GM12878 (cell line): Measurements from ENCODE around the gene TCF23. TPM values are rescaled to one million over a fixed set of nuclear protein-coding genes. Genes with fewer than 3 reads are reported as not detected.

ENCODE experiments used
- ATAC-seq: fragments of 200-7000 bp; cut with Tn5 transposase; 3 replicates; pipeline ENCODE4 v1.9.1; 2020; ENCODE audit warnings: mild to moderate bottlenecking, moderate library complexity
- BruUV-seq: library from RNA; stranded (reverse); fragments of 400-500 nt; replicated peaks from 2 replicates; lab custom pipeline; 2021; lab: Mats Ljungman, UMichigan
- CTCF ChIA-PET: fragments of 300-600 bp; sonication (Branson Sonifier 250); formaldehyde crosslinking; extraction: SDS; loops from one replicate; lab custom pipeline; 2021; ENCODE audit warnings: inconsistent platforms; lab: Yijun Ruan, JAX
- POLR2A ChIA-PET: fragments of 350-600 bp; formaldehyde crosslinking; extraction: SDS; loops from one replicate; lab custom pipeline; 2021; ENCODE audit warnings: inconsistent platforms; lab: Charles Lee
- RAD21 ChIA-PET: fragments of 300-600 bp; sonication (Branson Sonifier 250); formaldehyde crosslinking; loops from one replicate; lab custom pipeline; 2023; ENCODE audit warnings: antibody characterized with exemption; ENCODE audit not compliant: unreplicated experiment; lab: Charles Lee
- SMC1A ChIA-PET: fragments of 300-600 bp; sonication (Branson Sonifier 250); formaldehyde crosslinking; loops from one replicate; lab custom pipeline; 2023; ENCODE audit not compliant: unreplicated experiment, uncharacterized antibody; lab: Charles Lee
- DNase-seq: peaks from one replicate; pipeline ENCODE4 v3.0.0-alpha.2; 2011; ENCODE audit warnings: low read depth, low spot score
- FAIRE-seq: peaks from 3 replicates; lab custom pipeline; 2011; peaks lifted over from hg19 to GRCh38; lab: Jason Lieb, UNC
- H2AFZ ChIP-seq: 2 replicates; pipeline ENCODE4 v1.6.0; 2011; ENCODE audit warnings: low read depth, low read length, control low read depth; ENCODE audit not compliant: control insufficient read depth
- H3K27ac ChIP-seq: 2 replicates; pipeline ENCODE4 v1.5.1; 2011; ENCODE audit warnings: control low read depth; ENCODE audit not compliant: control insufficient read depth, insufficient read depth
- H3K27me3 ChIP-seq, 2 experiments: replicated peaks in 1 of 2; 2 replicates each; pipeline versions ENCODE4 v1.6.0 to v1.6.1; 2011; ENCODE audit warnings: low read length in 1 of 2; ENCODE audit not compliant: control insufficient read depth in 2 of 2, insufficient read depth in 2 of 2
- H3K36me3 ChIP-seq, 2 experiments: 2 replicates each; pipeline ENCODE4 v1.5.1; 2011; ENCODE audit warnings: low read length in 1 of 2; ENCODE audit not compliant: control insufficient read depth in 2 of 2, insufficient read depth in 2 of 2
- H3K4me1 ChIP-seq: 2 replicates; pipeline ENCODE4 v1.6.1; 2011; ENCODE audit warnings: mild to moderate bottlenecking, low read length, moderate library complexity, mixed read lengths; ENCODE audit not compliant: control insufficient read depth, insufficient read depth
- H3K4me2 ChIP-seq: 2 replicates; pipeline ENCODE4 v1.6.0; 2011; ENCODE audit warnings: control low read depth; ENCODE audit not compliant: control insufficient read depth, insufficient read depth
- H3K4me3 ChIP-seq: fragments of 200-600 bp; sonication (generic); 2 replicates; pipeline ENCODE4 v1.5.1; 2016
- H3K79me2 ChIP-seq: 2 replicates; pipeline ENCODE4 v1.6.0; 2011; ENCODE audit warnings: low read length; ENCODE audit not compliant: control insufficient read depth, insufficient read depth
- H3K9ac ChIP-seq: 2 replicates; pipeline ENCODE4 v1.8.0; 2011; ENCODE audit warnings: low read length, control low read depth, mixed read lengths; ENCODE audit not compliant: control insufficient read depth, insufficient read depth
- H3K9me3 ChIP-seq: replicated peaks from 3 replicates; pipeline ENCODE4 v1.5.1; 2011; ENCODE audit warnings: mild to moderate bottlenecking, low read length; ENCODE audit not compliant: control insufficient read depth, insufficient read depth
- H4K20me1 ChIP-seq: 2 replicates; pipeline ENCODE4 v1.6.0; 2011; ENCODE audit not compliant: control insufficient read depth, insufficient read depth
- CEBPB ChIP-seq, 2 experiments: fragments of 150-350 bp in 1 of 2; IDR thresholded peaks; 2 replicates each; pipeline ENCODE4 v1.6.1; 2012 to 2014; ENCODE audit warnings: low read depth in 2 of 2, low read length in 2 of 2, borderline replicate concordance in 1 of 2, inconsistent platforms in 1 of 2
- ESRRA ChIP-seq: IDR thresholded peaks from 2 replicates; pipeline ENCODE4 v1.6.1; 2012; ENCODE audit warnings: mild to moderate bottlenecking, low read length, improper control_type of control experiment
- SMAD5 ChIP-seq: IDR thresholded peaks from 2 replicates; pipeline ENCODE4 v1.6.1; 2016; ENCODE audit warnings: antibody characterized with exemption, low read depth
- ZNF24 ChIP-seq: fragments of 450-650 bp; IDR thresholded peaks from 2 replicates; pipeline ENCODE4 v1.6.1; 2017; ENCODE audit warnings: antibody characterized with exemption, mild to moderate bottlenecking
- WGBS: methylation state at CpG from one replicate; pipeline ENCODE4 v1.1.6; 2016; ENCODE audit warnings: low lambda C conversion rate; ENCODE audit not compliant: insufficient replicate concordance, insufficient coverage; ENCODE audit errors: missing lambda C conversion rate; 5-methylcytosine and 5-hydroxymethylcytosine counted together
- in situ Hi-C: fragments of 300-500 bp; cut with MboI; formaldehyde crosslinking; loops from 9 replicates; pipeline ENCODE4 v1.14.3; 2018; ENCODE audit warnings: mixed read lengths
- intact Hi-C: fragments of 100-400 bp; cut with micrococcal nuclease; formaldehyde crosslinking; loops from one replicate; pipeline ENCODE4 v1.14.2; 2022; ENCODE audit not compliant: unreplicated experiment
- polyA plus RNA-seq, 11 experiments: library from polyadenylated mRNA; depleted of rRNA in 4 of 11; unstranded in 6 of 11; stranded (reverse) in 5 of 11; fragments of >200 nt; fragmentation: Nextera tagmentation in 4 of 11; fragmentation: Illumina TruSeq in 1 of 11; extraction: Ambion mirVana in 4 of 11; extraction: Trizol in 1 of 11; gene quantifications; 1 replicate in 1 of 11; 2 replicates in 10 of 11; pipeline versions ENCODE4 v1.2.1 to v1.2.3, GENCODE V29; 2011 to 2016; ENCODE audit warnings: inconsistent platforms in 2 of 11, missing spikeins in 2 of 11, low read depth in 1 of 11
- total RNA-seq, 4 experiments: library from RNA; depleted of rRNA in 3 of 4; stranded (reverse); fragments of >200 nt in 3 of 4; fragmentation: Illumina TruSeq in 1 of 4; extraction: Trizol in 1 of 4; gene quantifications; 2 replicates each; pipeline versions ENCODE4 v1.2.1 to v1.2.3, GENCODE V29; 2013 to 2021

Gene TCF23
- total and polyA plus RNA-seq, 10 of the 15 experiments (the other 5 are each of a cell fraction or from before 2014, with no cell fraction given) = not detected

DNA sequence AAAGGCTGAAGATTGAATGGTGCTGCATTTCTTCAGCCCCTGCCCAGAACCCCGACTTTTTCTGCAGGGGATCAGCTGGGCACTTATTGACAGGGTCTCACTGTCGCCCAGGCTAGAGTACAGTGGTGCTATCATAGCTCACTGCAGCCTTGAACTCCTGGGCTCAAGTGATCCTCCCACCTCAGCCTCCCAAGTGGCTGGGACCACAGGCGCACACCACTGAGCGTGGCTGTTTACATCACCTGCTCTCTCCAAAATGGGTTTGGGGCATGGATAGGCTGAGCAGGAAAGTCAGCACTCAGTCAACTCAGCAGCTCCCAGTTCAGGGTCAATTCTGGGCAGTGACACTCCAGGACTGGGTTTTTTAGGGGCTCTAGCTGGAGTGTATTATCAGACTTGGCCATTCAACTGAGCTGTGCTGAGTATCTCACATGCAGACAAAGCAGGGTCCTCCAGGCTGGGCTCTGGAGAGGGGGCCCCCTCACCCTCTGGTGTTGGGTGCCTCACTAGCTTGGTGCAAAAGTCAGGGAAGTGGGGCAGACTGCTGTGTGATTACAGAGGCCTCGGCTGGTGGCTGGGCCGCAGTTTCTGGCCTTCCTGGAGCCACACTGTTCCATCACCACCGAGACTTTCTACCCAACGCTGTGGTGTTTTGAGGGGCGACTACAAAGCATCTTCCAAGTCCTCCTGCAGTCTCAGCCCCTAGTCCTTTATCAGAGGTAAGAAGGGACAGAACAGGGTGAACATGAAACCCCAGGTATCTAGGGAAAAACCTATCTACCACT is 20.7 kb upstream of the TCF23 start (continued):
- TF ChIP-seq CEBPB (IDR thresholded peaks at IDR 0.05; ENCODE audit: borderline replicate concordance in 1 of 2, low read depth in 2 of 2, low read length in 2 of 2) (no peak), ESRRA (no peak)

DNA sequence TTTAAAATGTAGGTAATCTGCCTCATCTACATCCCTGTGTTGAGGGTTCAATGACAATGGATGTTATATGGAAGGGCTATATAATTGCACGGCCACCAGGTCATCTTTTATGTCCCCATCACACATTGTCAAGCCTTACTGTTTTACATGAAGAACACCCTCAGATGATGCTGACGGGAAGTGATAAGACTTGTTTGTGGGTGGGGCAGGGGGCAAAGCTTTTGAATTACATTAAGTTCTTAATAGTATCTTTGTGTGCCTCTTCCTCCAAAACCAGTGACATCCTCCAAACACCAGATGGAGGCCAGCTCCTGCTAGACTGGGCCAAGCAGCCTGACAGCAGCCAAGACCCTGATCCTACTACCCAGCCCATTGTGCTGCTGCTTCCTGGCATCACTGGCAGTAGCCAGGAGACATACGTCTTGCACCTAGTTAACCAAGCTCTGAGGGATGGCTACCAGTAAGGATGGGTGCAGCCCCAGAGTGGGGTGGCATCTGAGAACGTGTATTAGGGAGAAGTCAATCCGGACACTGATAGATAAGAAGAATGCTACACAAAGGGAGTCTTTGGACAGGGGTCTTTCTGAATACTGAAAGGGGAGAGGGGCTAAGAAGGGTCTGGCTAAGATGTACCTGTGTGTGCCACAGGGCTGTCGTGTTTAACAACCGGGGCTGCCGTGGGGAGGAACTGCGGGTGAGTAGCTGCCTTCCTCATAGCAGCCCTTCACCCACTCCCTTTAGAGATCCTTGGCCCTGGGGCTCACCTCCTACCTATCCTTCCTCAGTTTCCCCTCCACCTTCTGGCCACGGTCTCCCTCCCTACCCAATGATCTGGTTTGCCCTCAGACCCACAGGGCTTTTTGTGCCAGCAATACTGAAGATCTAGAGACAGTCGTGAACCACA is 19.9 kb upstream of the TCF23 start:
- SMC1A ChIA-PET = no interaction called here
- Histone ChIP-seq H3K9ac (no peak overlapping the region), H3K36me3 (peaks cover 10 to 17% of the 10 kb centered on the region in 2 experiments), H3K4me3 (no peak overlapping the region), H3K4me2 (no peak overlapping the region), H3K27me3 (peaks cover 0 to 3% of the 10 kb centered on the region in 2 experiments; a peak in 1 of 4 replicates), H2AFZ (no peak overlapping the region)
- RAD21 ChIA-PET = no interaction called here
- in situ Hi-C loops = no loop called here
- ATAC-seq = no peak
- CTCF ChIA-PET = no interaction called here
- intact Hi-C loops = no loop called here
- BruUV-seq = no TSS peak
- TF ChIP-seq ZNF24 = no peak
- TF ChIP-seq SMAD5 = peak; percentile 40; the same call in 1 of the 2 replicates
- TF ChIP-seq, all 136 proteins: peak for 1
- FAIRE-seq (no peak), DNase-seq (no peak)
- Histone ChIP-seq H3K9me3 (no peaks in the 10 kb centered on the region), H3K27ac (no peak overlapping the region), H3K4me1 (peaks cover 5% of the 10 kb centered on the region), H4K20me1 (no peaks in the 10 kb centered on the region), H3K79me2 (peaks cover 14% of the 10 kb centered on the region)
- 69% methylated on average over 11 of the region's 11 CpGs for WGBS
- POLR2A ChIA-PET = no interaction called here
